Measurements from ENCODE around the gene DDI1.

- TF ChIP-seq POLR2AphosphoS5 (IDR thresholded peaks at IDR 0.05) (no peak), CTCF (IDR thresholded peaks at IDR 0.05) (no peak)
Measured at GRCh38 chr11:103994094-103994493, 42.3 kb upstream of the DDI1 start.
